Measurements from ENCODE around the gene GSTO2. TPM values are rescaled to one million over a fixed set of nuclear protein-coding genes. Genes with fewer than 3 reads are reported as not detected.

The GSTO2 gene
- total RNA-seq, 2 donors from 2014 or later: 18.1 to 37.3 TPM

- H3K9me3 ChIP-seq: no peaks in the 10 kb centered on the region
- H3K4me1 ChIP-seq (replicated peaks): no peaks in the 10 kb centered on the region
- H3K4me3 ChIP-seq: no peak overlapping the region
- DNase-seq (ENCODE audit: low spot score): no peak
- 63% methylated on average over 7 of the region's 7 CpGs for WGBS
- no peak overlapping the region for H3K27ac ChIP-seq
- no peak for TF ChIP-seq POLR2AphosphoS5 (IDR thresholded peaks at IDR 0.05)
- no peak for TF ChIP-seq POLR2A (IDR thresholded peaks at IDR 0.05)
- TF ChIP-seq CTCF (IDR thresholded peaks at IDR 0.05): no peak
- no peaks in the 10 kb centered on the region for H3K27me3 ChIP-seq (replicated peaks; ENCODE audit: insufficient read depth)
- intact Hi-C loops (cut with DNase I): no loop called here
- H3K36me3 ChIP-seq: no peaks in the 10 kb centered on the region
Measured at GRCh38 chr10:104284846-104285245, 15.9 kb downstream of the GSTO2 start.

GRCh38 chr10:104286939-104287338 is 18.0 kb downstream of the GSTO2 start:
- Histone ChIP-seq H3K9me3 (no peaks in the 10 kb centered on the region), H3K27ac (no peak overlapping the region), H3K4me1 (replicated peaks) (peaks cover 2% of the 10 kb centered on the region), H3K36me3 (no peaks in the 10 kb centered on the region), H3K27me3 (replicated peaks; ENCODE audit: insufficient read depth) (no peaks in the 10 kb centered on the region), H3K4me3 (no peak overlapping the region)
- TF ChIP-seq POLR2A (IDR thresholded peaks at IDR 0.05) (no peak), CTCF (IDR thresholded peaks at IDR 0.05) (no peak), POLR2AphosphoS5 (IDR thresholded peaks at IDR 0.05) (no peak)
- intact Hi-C loops (cut with DNase I): no loop called here
- 94% methylated on average over 2 of the region's 2 CpGs for WGBS
- no peak for DNase-seq (ENCODE audit: low spot score)

GRCh38 chr10:104288355-104288754 is 19.4 kb downstream of the GSTO2 start:
- WGBS: 47% methylated on average over 1 of the region's 1 CpG
- Histone ChIP-seq H3K27ac (peak overlapping the region in 1 of 2 donors; percentile 13), H3K9me3 (no peaks in the 10 kb centered on the region), H3K27me3 (replicated peaks; ENCODE audit: insufficient read depth) (no peaks in the 10 kb centered on the region), H3K36me3 (no peaks in the 10 kb centered on the region), H3K4me1 (replicated peaks) (peaks cover 2% of the 10 kb centered on the region), H3K4me3 (no peak overlapping the region)
- TF ChIP-seq POLR2AphosphoS5 (IDR thresholded peaks at IDR 0.05) (peak; percentile 65), CTCF (IDR thresholded peaks at IDR 0.05) (no peak)
- intact Hi-C loops (cut with DNase I): no loop called here
- peak; percentile 16 for DNase-seq (ENCODE audit: low spot score)

GRCh38 chr10:104291439-104291951 is 22.5 kb downstream of the GSTO2 start:
- peak; percentile 86 for DNase-seq (ENCODE audit: low spot score)
- TF ChIP-seq CTCF (IDR thresholded peaks at IDR 0.05): peak; percentile 97 to 99 (median 99)
- no peak for TF ChIP-seq POLR2A (IDR thresholded peaks at IDR 0.05)
- peak; percentile 87 for TF ChIP-seq POLR2AphosphoS5 (IDR thresholded peaks at IDR 0.05)
- Histone ChIP-seq H3K36me3 (no peaks in the 10 kb centered on the region), H3K4me1 (replicated peaks) (peaks cover 2% of the 10 kb centered on the region), H3K4me3 (no peak overlapping the region), H3K9me3 (no peaks in the 10 kb centered on the region), H3K27me3 (replicated peaks; ENCODE audit: insufficient read depth) (no peaks in the 10 kb centered on the region), H3K27ac (no peak overlapping the region)
- WGBS: 1% methylated on average over 26 of the region's 26 CpGs
- intact Hi-C loops (cut with DNase I): loop anchor here (1.0 kb wide), 1 partner anchor 59 kb away; no protein-coding TSS in a partner anchor

- no peaks in the 10 kb centered on the region for H3K9me3 ChIP-seq
- no peak for DNase-seq (ENCODE audit: low spot score)
- no peak overlapping the region for H3K27ac ChIP-seq
- H3K36me3 ChIP-seq: no peaks in the 10 kb centered on the region
- 59% methylated on average over 2 of the region's 2 CpGs for WGBS
- TF ChIP-seq CTCF (IDR thresholded peaks at IDR 0.05) (no peak), POLR2AphosphoS5 (IDR thresholded peaks at IDR 0.05) (no peak), POLR2A (IDR thresholded peaks at IDR 0.05) (no peak)
- no peaks in the 10 kb centered on the region for H3K27me3 ChIP-seq (replicated peaks; ENCODE audit: insufficient read depth)
- peaks cover 2% of the 10 kb centered on the region for H3K4me1 ChIP-seq (replicated peaks)
- no peak overlapping the region for H3K4me3 ChIP-seq
- intact Hi-C loops (cut with DNase I): no loop called here
Measured at GRCh38 chr10:104293011-104293410, 24.0 kb downstream of the GSTO2 start.

All from prostate gland (tissue), 2 donors.